ENCODE results near the gene CYTH2.

GRCh38 chr19:48499316-48500090, 30.3 kb downstream of the CYTH2 start:
- no peak for TF ChIP-seq PATZ1 (CRISPR knock-in tag; IDR thresholded peaks at IDR 0.05; ENCODE audit: borderline replicate concordance)
- TF ChIP-seq ZFP3 (CRISPR knock-in tag; IDR thresholded peaks at IDR 0.05): no peak
